K562 treated with DMSO at 1 percent for 4 hours (cell line): Measurements from ENCODE around the gene AKAP9. TPM values are rescaled to one million over a fixed set of nuclear protein-coding genes. Genes with fewer than 3 reads are reported as not detected.

Source experiments
- total RNA-seq: library from RNA; unstranded; fragments of 300-600 nt; gene quantifications from 2 replicates; pipeline ENCODE4 v1.2.3, GENCODE V29; 2022; ENCODE audit not compliant: insufficient read depth

AKAP9 gene
- 20.6 and 22.6 TPM in 2 replicates for total RNA-seq

GRCh38 chr7:91940572-91941341, at the start of gene AKAP9:
Gene AKAP9 (plus strand): TSS chr7:91940862. CDS start chr7:91941100, 238 bp downstream.

DNA sequence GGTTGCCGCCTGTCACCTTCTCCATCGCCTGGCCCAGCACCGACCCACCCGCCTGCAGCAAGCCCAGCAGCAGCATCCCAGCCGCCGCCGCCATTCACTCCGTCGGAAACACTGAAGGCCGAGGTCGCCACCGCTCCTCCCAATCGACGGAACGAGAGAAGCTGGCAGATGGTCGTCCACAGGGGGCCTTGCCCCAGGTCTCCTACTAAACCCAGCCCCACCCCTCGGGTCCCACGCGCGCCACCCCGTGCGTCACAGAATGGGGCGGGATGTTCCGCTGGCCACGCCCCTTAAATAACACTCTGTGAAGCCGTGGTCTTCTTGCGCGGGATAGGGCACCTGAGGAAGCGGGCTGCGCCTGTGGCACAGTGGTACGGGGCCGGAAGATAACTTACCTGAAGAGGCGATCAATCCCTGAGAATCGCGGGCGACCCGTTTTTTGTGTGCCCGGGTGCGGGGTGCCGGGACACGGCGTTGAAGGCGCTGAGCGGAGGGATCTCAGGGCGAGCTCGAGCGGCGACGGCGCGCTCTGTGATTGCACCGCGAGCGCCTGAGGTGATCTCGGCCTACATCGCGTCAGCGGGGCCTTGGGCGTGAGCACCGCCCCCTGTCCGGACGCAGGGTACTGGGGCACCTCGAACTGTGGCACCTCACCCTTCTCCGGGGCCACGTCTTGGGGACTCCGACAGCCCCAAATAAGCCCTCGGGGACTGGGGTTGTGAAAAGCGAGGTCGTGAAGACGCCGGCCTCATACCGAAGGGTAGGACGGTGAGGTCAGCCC, 193.8 kb downstream of the AKAP9 start, which contains the start of gene CYP51A1:
Gene CYP51A1 (minus strand): TSS at position 207 of the 781 bp plus-strand sequence. CDS start 113 bp downstream, at position 94.

Other genes with a start within 250 kb of the AKAP9 start
- 9.9 and 11.4 TPM in 2 replicates for gene MTERF1, start 60.2 kb upstream of the AKAP9 start, total RNA-seq
- gene CYP51A1, start 193.6 kb downstream of the AKAP9 start, total RNA-seq, result 32.2 and 33.1 TPM in 2 replicates
- not detected in 2 replicates for gene LRRD1, start 238.3 kb downstream of the AKAP9 start, total RNA-seq